A673 (cell line): ENCODE data around the gene CENPM. TPM values are rescaled to one million over a fixed set of nuclear protein-coding genes. Genes with fewer than 3 reads are reported as not detected.

Experiments
- BruUV-seq: library from RNA; stranded (reverse); fragments of 400-500 nt; replicated peaks from 2 replicates; lab custom pipeline; 2021; lab: Mats Ljungman, UMichigan
- CTCF ChIA-PET: fragments of 300-600 bp; sonication (Branson Sonifier 250); formaldehyde crosslinking; loops from one replicate; lab custom pipeline; 2022; ENCODE audit warnings: antibody characterized with exemption; lab: Charles Lee
- POLR2A ChIA-PET: fragments of 300-600 bp; sonication (Branson Sonifier 250); formaldehyde crosslinking; loops from one replicate; lab custom pipeline; 2022; ENCODE audit warnings: antibody characterized with exemption; ENCODE audit not compliant: low non-redundant PET; lab: Charles Lee
- DNase-seq: peaks from one replicate; pipeline ENCODE4 v3.0.0-alpha.2; 2015; ENCODE audit warnings: low spot score
- H3K27ac ChIP-seq: fragments of 200-600 bp; sonication (generic); 2 replicates; pipeline ENCODE4 v1.5.1; 2016; ENCODE audit warnings: mixed run types, low read depth, mild to moderate bottlenecking, mixed read lengths, antibody characterized with exemption, low read length; ENCODE audit not compliant: poor library complexity, severe bottlenecking
- H3K27me3 ChIP-seq: fragments of 200-600 bp; sonication (generic); replicated peaks from 2 replicates; pipeline ENCODE4 v1.6.1; 2017; ENCODE audit warnings: mixed run types, low read depth, mild to moderate bottlenecking, mixed read lengths, antibody characterized with exemption, low read length; ENCODE audit not compliant: insufficient read depth, poor library complexity
- H3K36me3 ChIP-seq: fragments of 200-600 bp; sonication (generic); 2 replicates; pipeline ENCODE4 v1.6.1; 2016; ENCODE audit warnings: mixed run types, mild to moderate bottlenecking, mixed read lengths, antibody characterized with exemption, low read length; ENCODE audit not compliant: insufficient read depth, poor library complexity, severe bottlenecking
- H3K4me1 ChIP-seq: fragments of 200-600 bp; sonication (generic); 2 replicates; pipeline ENCODE4 v1.6.1; 2017; ENCODE audit warnings: mixed run types, mild to moderate bottlenecking, mixed read lengths, antibody characterized with exemption, low read length; ENCODE audit not compliant: insufficient read depth, poor library complexity, severe bottlenecking
- H3K4me3 ChIP-seq: fragments of 200-600 bp; sonication (generic); 2 replicates; pipeline ENCODE4 v1.5.1; 2016; ENCODE audit warnings: low read depth, mixed run types, mild to moderate bottlenecking, mixed read lengths, low read length; ENCODE audit not compliant: poor library complexity, severe bottlenecking
- H3K9me3 ChIP-seq: fragments of 200-600 bp; sonication (generic); 2 replicates; pipeline ENCODE4 v1.6.1; 2016; ENCODE audit warnings: mixed run types, low read depth, mild to moderate bottlenecking, mixed read lengths, antibody characterized with exemption, low read length; ENCODE audit not compliant: poor library complexity, severe bottlenecking
- EZH2 ChIP-seq: fragments of 200-600 bp; sonication (generic); IDR thresholded peaks from 2 replicates; pipeline ENCODE4 v1.6.1; 2017; ENCODE audit warnings: borderline replicate concordance, low read depth, mild to moderate bottlenecking, mixed read lengths, antibody characterized with exemption, low read length; ENCODE audit not compliant: poor library complexity, severe bottlenecking
- intact Hi-C: fragments of 100-400 bp; cut with micrococcal nuclease; formaldehyde crosslinking; loops from one replicate; pipeline ENCODE4 v1.10.0; 2022; ENCODE audit not compliant: unreplicated experiment
- total RNA-seq: library from RNA; stranded (reverse); gene quantifications from 2 replicates; pipeline ENCODE4 v1.2.3, GENCODE V29; 2021
- TF ChIP-seq, protein P1 (sequence below): fragments of 300-800, 200-600 bp; sonication (generic); conservative IDR thresholded peaks from 2 replicates; pipeline ENCODE4 v1.5.1; 2017; ENCODE audit warnings: low read depth, mild to moderate bottlenecking, antibody characterized with exemption, low read length, moderate library complexity, mixed read lengths

Gene CENPM
- total RNA-seq, 1 experiment from 2014 or later = 67.2 TPM

DNA sequence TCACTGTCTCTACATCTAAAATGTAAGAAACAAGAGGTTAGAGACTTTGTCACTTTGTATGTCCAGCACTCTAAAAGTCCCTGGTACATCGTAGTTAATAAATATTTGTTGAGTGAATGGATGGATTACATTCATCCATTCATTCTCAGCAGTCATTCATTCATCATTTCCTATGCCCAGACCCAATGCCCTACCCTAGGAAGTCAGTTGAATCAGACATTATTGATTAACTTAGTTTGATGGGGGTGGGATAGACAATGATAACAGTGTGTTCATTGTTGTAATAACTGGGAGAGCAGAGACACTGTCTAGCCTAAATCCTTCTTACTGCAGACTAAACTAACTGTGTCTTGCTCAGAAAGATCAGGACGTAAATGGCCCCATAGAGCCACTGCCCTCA is 1.2 kb upstream of the CENPM start:
- DNase-seq = no peak
- H3K27ac ChIP-seq = no peak overlapping the region
- ChIA-PET CTCF (interaction anchor here (0.7 kb wide), 1 partner anchor 1103 kb away, joined by 9 read pairs; no protein-coding TSS in a partner anchor), POLR2A (interaction anchor here (0.6 kb wide), 2 partner anchors 251 to 264 kb away, joined by 3 to 6 read pairs; no protein-coding TSS in a partner anchor)
- no peaks in the 10 kb centered on the region for H3K27me3 ChIP-seq
- H3K9me3 ChIP-seq = no peaks in the 10 kb centered on the region
- H3K36me3 ChIP-seq = peaks cover 22% of the 10 kb centered on the region
- intact Hi-C loops = no loop called here
- no peak overlapping the region for H3K4me3 ChIP-seq
- no TSS peak for BruUV-seq
- H3K4me1 ChIP-seq = peaks cover 25% of the 10 kb centered on the region
- TF ChIP-seq, protein P1, sequence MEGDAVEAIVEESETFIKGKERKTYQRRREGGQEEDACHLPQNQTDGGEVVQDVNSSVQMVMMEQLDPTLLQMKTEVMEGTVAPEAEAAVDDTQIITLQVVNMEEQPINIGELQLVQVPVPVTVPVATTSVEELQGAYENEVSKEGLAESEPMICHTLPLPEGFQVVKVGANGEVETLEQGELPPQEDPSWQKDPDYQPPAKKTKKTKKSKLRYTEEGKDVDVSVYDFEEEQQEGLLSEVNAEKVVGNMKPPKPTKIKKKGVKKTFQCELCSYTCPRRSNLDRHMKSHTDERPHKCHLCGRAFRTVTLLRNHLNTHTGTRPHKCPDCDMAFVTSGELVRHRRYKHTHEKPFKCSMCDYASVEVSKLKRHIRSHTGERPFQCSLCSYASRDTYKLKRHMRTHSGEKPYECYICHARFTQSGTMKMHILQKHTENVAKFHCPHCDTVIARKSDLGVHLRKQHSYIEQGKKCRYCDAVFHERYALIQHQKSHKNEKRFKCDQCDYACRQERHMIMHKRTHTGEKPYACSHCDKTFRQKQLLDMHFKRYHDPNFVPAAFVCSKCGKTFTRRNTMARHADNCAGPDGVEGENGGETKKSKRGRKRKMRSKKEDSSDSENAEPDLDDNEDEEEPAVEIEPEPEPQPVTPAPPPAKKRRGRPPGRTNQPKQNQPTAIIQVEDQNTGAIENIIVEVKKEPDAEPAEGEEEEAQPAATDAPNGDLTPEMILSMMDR = no peak
- no peak for TF ChIP-seq EZH2

DNA sequence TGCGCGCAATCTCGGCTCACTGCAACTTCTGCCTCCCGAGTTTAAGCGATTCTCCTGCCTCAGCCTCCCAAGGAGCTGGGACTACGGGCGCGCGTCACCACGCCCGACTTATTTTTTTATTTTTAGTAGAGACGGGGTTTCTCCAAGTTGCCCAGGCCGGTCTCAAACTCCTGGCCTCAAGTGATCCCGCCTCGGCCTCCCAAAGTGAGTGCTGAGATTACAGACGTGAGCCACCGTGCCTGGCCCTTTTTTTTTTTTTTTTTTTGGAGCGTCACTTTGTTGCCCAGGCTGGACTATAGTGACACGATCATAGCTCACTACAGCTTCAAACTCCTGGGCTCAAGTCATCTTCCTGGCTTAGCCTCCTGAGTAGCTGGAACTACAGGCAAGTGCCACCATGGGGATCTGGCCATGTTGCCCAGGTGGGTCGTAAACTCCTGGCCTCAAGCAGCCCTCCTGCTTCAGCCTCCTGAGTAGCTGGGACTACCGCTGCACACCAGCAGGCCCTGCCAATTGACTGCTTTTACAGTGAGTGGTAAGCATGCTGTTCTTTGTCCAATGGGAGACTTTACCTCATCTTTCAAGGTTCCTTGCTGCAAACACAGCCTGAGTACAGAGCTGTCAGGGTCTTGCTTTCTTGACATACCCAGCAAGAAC is 600 bp upstream of the CENPM start:
- peaks cover 26% of the 10 kb centered on the region for H3K36me3 ChIP-seq
- POLR2A ChIA-PET = interaction anchor here (0.6 to 0.8 kb wide), 2 partner anchors 115 to 250 kb away, joined by 4 to 6 read pairs; partner anchors contain the start of gene SREBF2

DNA sequence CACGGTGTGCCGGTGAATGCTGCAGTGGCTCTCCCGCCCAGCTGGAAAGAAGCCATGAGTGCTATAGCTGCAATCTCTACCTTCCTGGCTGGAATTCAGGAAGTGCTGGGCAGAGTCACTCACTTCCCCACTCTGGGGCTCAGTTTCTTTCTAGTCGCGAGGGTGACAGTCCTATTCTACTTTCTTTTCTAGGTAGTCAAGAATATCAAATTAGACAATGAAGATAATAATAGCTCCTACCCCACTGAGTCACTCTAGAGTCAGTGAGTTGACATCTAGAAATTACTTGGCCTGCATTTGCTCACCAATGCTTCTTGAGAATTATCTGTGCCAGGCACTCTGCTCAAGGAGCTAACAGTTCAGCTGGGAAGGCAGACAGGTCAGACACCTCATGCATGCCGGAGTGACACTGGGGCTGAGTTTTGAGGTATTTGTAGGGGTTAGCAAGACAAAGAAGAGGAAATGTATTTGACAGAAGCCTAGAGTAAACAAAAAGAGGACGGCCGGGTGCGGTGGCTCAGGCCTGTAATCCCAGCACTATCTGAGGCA is 3.2 kb downstream of the CENPM start:
- no peak for TF ChIP-seq EZH2
- TF ChIP-seq, protein P1 = no peak
- Histone ChIP-seq H3K27me3 (no peaks in the 10 kb centered on the region), H3K4me3 (no peak overlapping the region), H3K4me1 (peaks cover 17% of the 10 kb centered on the region), H3K36me3 (peaks cover 57% of the 10 kb centered on the region), H3K9me3 (no peaks in the 10 kb centered on the region), H3K27ac (no peak overlapping the region)
- ChIA-PET POLR2A (interaction anchor here (0.6 kb wide), 1 partner anchor 273 kb away, joined by 8 read pairs; no protein-coding TSS in a partner anchor), CTCF (interaction anchor here (0.7 kb wide), 2 partner anchors 17 to 18 kb away, joined by 4 to 9 read pairs; no protein-coding TSS in a partner anchor)
- intact Hi-C loops = no loop called here
- BruUV-seq = no TSS peak
- DNase-seq = no peak

More for the DNA sequence above, 600 bp upstream of the CENPM start:
- intact Hi-C loops = no loop called here
- TF ChIP-seq EZH2 = no peak
- TF ChIP-seq, protein P1 = no peak
- Histone ChIP-seq H3K27me3 (no peaks in the 10 kb centered on the region), H3K27ac (peak overlapping the region; percentile 84), H3K4me1 (peaks cover 25% of the 10 kb centered on the region), H3K9me3 (no peaks in the 10 kb centered on the region), H3K4me3 (peak overlapping the region; percentile 68)
- CTCF ChIA-PET = interaction anchor here (0.7 to 1.4 kb wide), 5 partner anchors 20 to 1103 kb away, joined by 4 to 9 read pairs (median 6); partner anchors contain the start of gene NDUFA6
- TSS peak; percentile 68 for BruUV-seq
- DNase-seq = no peak
